Activated CD4-positive, alpha-beta T cell treated with anti-CD3 and anti-CD28 coated beads for 48 hours (primary cell): ENCODE data around the gene TBPL2.
"Not testable (repeated sequence)": the region's sequence is repeated elsewhere in the genome, so short reads cannot be mapped to it uniquely, and the experiment has no call there.

Experiments
- DNase-seq: peaks from one replicate; pipeline ENCODE4 v3.0.0-alpha.2; 2020

Gene TBPL2

DNA sequence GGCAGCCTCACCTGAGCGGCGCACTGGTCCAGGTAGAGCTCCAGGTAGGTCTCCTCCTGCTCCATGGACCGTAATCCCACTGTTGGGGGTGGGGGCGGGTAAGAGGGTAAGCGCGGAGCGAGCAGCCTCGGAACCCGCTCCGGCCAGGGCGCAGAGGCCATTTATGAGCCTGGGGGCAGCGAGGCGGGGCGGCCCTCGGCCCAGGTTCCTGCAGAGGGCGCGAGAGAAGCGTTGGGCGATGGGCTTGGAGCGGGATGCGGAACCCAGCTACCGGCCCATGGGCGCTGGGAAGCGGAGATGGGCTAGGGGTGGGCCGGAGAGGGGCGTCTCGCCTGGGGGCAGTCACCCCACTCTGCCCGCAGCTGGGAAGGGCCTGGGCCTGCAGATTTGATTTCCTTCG is at the start of gene TBPL2:
Gene TBPL2, minus strand, starts transcription at position 232 of the 400 bp plus-strand sequence. Its CDS starts 167 bp downstream, at position 65.
- DNase-seq = no peak

GRCh38 chr14:55488204-55488603 is 47.8 kb upstream of the TBPL2 start:
- no peak for DNase-seq

- no peak for DNase-seq
These were observed 42.7 kb upstream of the TBPL2 start for GRCh38 chr14:55482936-55483605.

DNA sequence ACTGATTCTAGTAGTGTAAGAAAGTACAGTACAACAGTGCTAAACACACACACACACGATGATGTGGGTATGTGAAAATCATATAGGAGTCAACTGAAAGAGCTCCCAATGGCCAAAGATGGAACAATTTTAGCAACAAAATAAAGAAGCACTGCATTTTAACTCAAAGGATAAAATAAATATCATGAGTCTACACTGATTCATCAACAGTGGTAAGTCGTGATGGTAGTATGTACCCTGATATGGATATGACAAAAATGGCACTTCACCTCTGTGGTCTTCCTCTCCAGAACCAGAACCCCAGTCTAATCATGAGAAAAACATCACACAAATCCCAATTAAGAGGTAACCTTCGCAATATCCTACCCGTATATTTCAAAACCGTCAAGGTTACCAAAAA is 41.4 kb upstream of the TBPL2 start:
- no peak for DNase-seq

GRCh38 chr14:55477680-55478079 is 37.3 kb upstream of the TBPL2 start:
- no peak for DNase-seq

- not testable (repeated sequence) for DNase-seq
These were observed 36.0 kb upstream of the TBPL2 start for GRCh38 chr14:55476448-55476847.

DNA sequence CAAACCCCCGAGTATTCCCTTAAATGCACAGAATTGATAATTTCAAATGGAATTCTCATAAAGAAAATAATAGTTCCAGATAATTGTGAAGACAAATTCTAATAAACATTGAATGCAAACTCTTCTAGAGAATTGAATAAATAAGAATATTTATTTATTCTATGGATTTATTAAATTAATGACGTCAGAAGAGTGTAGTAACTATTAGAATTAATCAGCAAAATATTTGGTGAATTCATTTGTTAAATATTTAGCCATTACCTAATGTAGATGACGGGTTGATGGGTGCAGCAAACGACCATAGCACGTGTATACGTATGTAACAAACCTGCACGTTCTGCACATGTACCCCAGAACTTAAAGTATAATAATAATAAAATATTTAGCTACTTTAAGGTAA is 33.4 kb upstream of the TBPL2 start:
- no peak for DNase-seq

DNA sequence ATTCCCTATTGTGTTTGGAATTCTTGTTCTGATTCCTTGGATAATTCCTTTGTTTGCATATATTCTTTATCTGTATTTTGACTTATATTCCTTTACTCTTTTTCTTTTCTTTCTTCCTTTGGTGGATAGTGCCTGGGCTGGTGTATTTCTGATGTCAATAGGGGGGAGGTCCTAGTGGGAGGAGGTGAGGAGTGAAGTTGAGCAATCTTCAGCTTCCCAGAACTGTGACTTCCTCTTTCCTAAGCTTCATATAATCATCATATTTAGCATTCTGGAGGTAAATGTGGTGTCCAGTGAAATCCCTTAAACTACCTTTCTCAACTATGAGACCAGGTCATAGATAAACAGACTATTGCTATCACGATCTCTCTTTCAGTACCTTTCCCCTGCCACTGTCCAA is 29.6 kb upstream of the TBPL2 start:
- DNase-seq = no peak

DNA sequence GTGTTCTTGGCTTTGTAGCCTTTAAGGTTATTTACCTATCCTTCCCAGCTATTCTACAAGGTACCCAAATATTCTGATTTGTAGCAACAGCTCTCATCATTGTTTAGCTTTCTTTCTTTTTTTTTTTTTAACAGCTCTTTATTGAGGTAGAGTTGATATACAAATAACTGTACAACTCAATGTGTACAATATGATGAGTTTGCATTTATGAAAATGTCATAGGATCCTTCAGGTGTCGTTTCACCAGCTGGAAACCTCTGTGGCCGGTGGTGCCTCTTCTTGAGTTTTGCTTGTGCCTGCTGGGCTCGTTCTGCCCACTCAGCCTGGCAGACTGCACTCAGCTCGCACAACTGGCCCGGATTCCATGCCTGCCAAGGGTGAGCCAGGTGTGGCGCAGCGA is 26.9 kb upstream of the TBPL2 start:
- no peak for DNase-seq

DNA sequence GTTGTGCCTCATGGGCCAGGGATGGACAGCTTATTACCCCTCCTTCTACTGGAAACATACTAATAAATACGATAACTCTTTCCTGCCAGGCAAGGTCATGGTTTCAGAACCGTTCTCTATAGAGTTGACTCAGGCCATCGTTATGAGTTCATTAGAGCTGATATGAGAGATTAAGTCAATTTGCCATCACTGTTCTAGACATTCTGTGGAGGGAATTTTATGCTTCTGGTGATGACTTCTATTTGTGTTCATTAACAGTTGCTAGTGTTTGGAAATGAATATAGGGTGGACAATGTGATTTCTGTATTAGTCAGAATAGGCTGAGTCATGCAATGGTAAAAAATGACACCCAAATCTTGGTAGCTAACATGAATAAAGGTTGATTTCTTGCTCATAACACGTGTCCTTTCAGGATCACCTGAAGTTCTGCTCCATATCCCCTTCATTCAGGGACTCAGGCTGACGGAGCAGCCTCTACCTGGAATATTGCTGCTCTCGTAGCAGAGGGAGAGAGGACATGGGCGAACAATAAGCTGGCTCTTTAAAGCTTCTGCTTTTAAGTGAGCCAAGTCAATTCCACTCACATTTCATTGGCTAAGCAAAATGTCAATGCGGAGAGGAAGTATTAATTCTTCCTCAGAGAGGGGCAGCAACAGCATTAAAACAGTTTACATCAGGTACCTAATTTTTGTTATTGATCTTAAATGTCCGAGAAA is 18.5 kb upstream of the TBPL2 start:
- DNase-seq = no peak

DNA sequence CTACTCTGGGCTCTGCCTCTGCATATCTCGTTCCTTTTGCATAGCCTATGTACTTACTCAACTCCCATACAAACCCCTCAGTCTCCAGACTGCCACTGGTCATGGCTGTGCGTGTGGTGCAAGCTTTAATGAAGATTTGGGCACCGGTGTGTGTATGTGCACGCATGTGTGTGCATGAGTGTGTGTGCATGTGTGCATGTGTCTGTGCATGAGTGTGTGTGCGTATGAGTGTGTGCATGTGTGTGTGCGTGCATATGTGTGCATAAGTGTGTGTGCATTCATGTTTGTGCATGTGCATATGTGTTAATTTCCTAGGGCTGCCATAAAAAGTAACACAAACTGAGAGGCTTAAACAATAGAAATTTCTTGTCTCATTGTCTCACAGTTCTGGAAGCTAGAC is 17.1 kb upstream of the TBPL2 start:
- no peak for DNase-seq

GRCh38 chr14:55456411-55456810 is 16.0 kb upstream of the TBPL2 start:
- not testable (repeated sequence) for DNase-seq

- no peak for DNase-seq
These were observed 14.0 kb upstream of the TBPL2 start for GRCh38 chr14:55454264-55455002.

- DNase-seq = no peak
These were observed 11.5 kb upstream of the TBPL2 start for GRCh38 chr14:55451950-55452349.

GRCh38 chr14:55451398-55451797 is 11.0 kb upstream of the TBPL2 start:
- DNase-seq = no peak

DNA sequence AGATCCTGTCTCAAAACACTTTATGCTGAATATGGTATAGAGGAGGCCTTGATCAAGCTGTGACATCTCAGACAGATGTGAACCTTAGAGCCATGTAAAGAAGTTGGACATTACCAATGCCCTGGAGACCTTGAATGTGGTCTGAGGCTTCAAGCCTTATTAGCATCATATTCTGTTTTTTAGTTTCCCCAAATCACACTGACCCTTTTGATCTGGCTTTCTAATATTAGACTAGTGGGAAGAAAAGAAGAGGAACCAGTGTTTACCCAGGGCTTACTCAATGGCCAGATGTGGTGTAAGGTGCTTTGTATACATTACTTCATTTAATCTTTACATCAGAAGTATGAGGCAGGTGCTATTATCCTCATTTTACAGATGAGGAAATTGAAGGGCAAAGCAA is 10.6 kb upstream of the TBPL2 start:
- DNase-seq = no peak

- DNase-seq = no peak
These were observed 10.1 kb upstream of the TBPL2 start for GRCh38 chr14:55450539-55450938.

- DNase-seq = no peak
These were observed 9.7 kb upstream of the TBPL2 start for GRCh38 chr14:55450124-55450523.

DNA sequence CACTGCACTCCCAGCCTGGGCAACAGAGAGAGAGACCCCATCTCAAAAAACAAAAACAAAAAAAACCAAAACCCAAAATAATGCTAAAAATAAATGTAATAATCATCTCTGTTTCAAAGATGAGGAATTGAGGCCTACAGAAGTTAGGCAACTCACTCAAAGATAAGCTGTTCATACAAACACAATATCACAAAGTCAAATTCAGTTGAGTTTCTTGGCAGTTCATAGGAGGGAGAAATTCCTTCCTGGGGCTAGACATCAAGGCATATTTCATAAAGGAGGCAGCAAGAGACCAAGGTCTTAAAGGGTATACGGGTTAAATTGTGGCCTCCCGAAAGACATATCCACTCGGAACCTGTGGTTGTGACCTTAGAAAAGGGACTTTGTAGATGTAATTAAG is 8.7 kb upstream of the TBPL2 start:
- DNase-seq = no peak

DNA sequence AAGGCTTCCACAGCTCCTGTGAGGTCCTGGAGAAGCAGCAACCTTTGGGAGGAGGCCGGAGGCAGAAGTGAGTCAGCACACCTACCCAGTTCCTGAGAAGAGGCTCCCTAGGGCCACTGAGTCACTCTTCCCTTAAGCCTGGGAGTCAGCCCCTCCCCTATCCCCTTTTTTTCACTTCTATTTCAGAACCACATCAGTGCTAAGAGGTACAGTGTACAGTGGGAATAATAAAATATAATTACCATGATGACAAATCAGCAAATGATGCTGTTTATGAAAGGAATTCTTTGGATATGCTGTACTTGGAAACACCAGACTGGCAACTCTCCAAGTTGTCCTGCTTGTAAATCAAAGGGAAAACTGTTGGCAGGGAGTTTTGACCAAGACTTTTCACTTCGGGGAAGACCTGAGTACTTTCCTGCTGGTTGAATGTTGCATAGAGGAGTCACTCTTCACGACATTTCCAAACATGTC is 7.8 kb upstream of the TBPL2 start:
- DNase-seq = peak; percentile 66

- DNase-seq = no peak
These were observed 6.4 kb upstream of the TBPL2 start for GRCh38 chr14:55446833-55447232.

- DNase-seq = peak; percentile 72
These were observed 5.8 kb upstream of the TBPL2 start for GRCh38 chr14:55446127-55446736.

- DNase-seq = no peak
These were observed 870 bp upstream of the TBPL2 start for GRCh38 chr14:55441286-55441685.
